Stomach (tissue), 4 donors: ENCODE measurements around the gene PTPRT.

Experiments
- EP300 ChIP-seq: sonication (generic); formaldehyde crosslinking; IDR thresholded peaks from one replicate; pipeline ENCODE4 v1.6.1; 2017; ENCODE audit warnings: antibody characterized with exemption
- POLR2A ChIP-seq, 4 donors: fragments of 450-650 bp; IDR thresholded peaks; one replicate each; pipeline ENCODE4 v1.6.1; 2016; ENCODE audit warnings: antibody characterized with exemption in 4 of 4, control low read depth in 2 of 4, mild to moderate bottlenecking in 1 of 4, moderate library complexity in 1 of 4
- POLR2AphosphoS5 ChIP-seq, 3 donors: sonication (generic); formaldehyde crosslinking; IDR thresholded peaks; one replicate each; pipeline ENCODE4 v1.6.1; 2016; ENCODE audit warnings: antibody characterized with exemption in 3 of 3
- TF ChIP-seq, protein P1 (sequence below), 7 experiments: fragments of 450-650 bp in 4 of 7; fragments of 200-600 bp in 3 of 7; sonication (generic) in 3 of 7; IDR thresholded peaks; one replicate each; pipeline ENCODE4 v1.5.1; 2016 to 2019; ENCODE audit warnings: antibody characterized with exemption in 7 of 7, control low read depth in 2 of 7, mild to moderate bottlenecking in 1 of 7

DNA sequence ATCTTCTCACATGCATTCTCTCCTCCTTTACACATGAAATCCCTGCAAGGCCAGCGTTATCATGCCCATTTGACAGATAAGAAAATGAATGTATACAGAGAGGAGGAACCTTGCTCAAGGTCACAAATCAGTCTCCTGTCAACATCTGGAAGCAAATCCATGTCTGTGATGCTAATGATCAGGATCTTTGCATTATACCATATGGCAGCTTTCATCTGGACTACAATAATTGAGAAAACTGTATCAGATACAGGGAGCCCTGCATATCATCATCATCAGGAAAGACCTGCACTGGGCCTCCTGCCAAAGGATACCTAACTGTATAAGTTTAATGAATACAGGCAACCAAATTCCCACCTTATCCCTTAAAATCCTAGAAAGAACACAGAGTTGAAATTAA is 213.7 kb downstream of the PTPRT start:
- TF ChIP-seq, protein P1, sequence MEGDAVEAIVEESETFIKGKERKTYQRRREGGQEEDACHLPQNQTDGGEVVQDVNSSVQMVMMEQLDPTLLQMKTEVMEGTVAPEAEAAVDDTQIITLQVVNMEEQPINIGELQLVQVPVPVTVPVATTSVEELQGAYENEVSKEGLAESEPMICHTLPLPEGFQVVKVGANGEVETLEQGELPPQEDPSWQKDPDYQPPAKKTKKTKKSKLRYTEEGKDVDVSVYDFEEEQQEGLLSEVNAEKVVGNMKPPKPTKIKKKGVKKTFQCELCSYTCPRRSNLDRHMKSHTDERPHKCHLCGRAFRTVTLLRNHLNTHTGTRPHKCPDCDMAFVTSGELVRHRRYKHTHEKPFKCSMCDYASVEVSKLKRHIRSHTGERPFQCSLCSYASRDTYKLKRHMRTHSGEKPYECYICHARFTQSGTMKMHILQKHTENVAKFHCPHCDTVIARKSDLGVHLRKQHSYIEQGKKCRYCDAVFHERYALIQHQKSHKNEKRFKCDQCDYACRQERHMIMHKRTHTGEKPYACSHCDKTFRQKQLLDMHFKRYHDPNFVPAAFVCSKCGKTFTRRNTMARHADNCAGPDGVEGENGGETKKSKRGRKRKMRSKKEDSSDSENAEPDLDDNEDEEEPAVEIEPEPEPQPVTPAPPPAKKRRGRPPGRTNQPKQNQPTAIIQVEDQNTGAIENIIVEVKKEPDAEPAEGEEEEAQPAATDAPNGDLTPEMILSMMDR (IDR thresholded peaks at IDR 0.05), result no peak
- no peak for TF ChIP-seq POLR2A (IDR thresholded peaks at IDR 0.05)
- no peak for TF ChIP-seq POLR2AphosphoS5 (IDR thresholded peaks at IDR 0.05)
- TF ChIP-seq EP300, result no peak
